Vagina (tissue), 2 donors: Measurements from ENCODE around the gene SNAPC3. TPM values are rescaled to one million over a fixed set of nuclear protein-coding genes. Genes with fewer than 3 reads are reported as not detected.

Source experiments
- DNase-seq, 2 donors: peaks; one replicate each; pipeline ENCODE4 v3.0.0-alpha.2; 2017; ENCODE audit errors: extremely low spot score in 2 of 2
- H3K27ac ChIP-seq: fragments of 200-600 bp; sonication (generic); one replicate; pipeline ENCODE4 v1.5.1; 2019
- H3K27me3 ChIP-seq: fragments of 200-600 bp; sonication (generic); one replicate; pipeline ENCODE4 v1.5.1; 2019
- H3K36me3 ChIP-seq, 2 donors: fragments of 200-600 bp; sonication (generic); one replicate each; pipeline ENCODE4 v1.5.1; 2017 to 2019
- H3K4me1 ChIP-seq: fragments of 200-600 bp; sonication (generic); one replicate; pipeline ENCODE4 v1.5.1; 2019
- H3K4me3 ChIP-seq, 2 donors: fragments of 200-600 bp; sonication (generic); 1 replicate in 1 of 2; 2 replicates in 1 of 2; pipeline ENCODE4 v1.5.1; 2016 to 2019
- H3K9me3 ChIP-seq: fragments of 200-600 bp; sonication (generic); one replicate; pipeline ENCODE4 v1.5.1; 2019
- POLR2A ChIP-seq, 2 donors: fragments of 450-650 bp; IDR thresholded peaks; one replicate each; pipeline ENCODE4 v1.6.1; 2017; ENCODE audit warnings: antibody characterized with exemption in 2 of 2, mild to moderate bottlenecking in 2 of 2, moderate library complexity in 2 of 2
- POLR2AphosphoS5 ChIP-seq, 2 donors: sonication (generic); formaldehyde crosslinking; IDR thresholded peaks; one replicate each; pipeline ENCODE4 v1.9.0; 2017; ENCODE audit warnings: antibody characterized with exemption in 2 of 2, mild to moderate bottlenecking in 2 of 2, low read depth in 1 of 2; ENCODE audit not compliant: insufficient read depth in 1 of 2
- intact Hi-C: fragments of 100-400 bp; cut with DNase I; formaldehyde crosslinking; loops from one replicate; pipeline ENCODE4 v1.15.1; 2023
- total RNA-seq: library from RNA; depleted of rRNA; stranded (reverse); fragments of >200 nt; gene quantifications from one replicate; pipeline ENCODE4 v1.2.3, GENCODE V29; 2016
- TF ChIP-seq, protein P1 (sequence below), 3 experiments: fragments of 450-650 bp in 2 of 3; fragments of 200-600 bp in 1 of 3; sonication (generic) in 1 of 3; IDR thresholded peaks; one replicate each; pipeline ENCODE4 v1.5.1; 2017 to 2019; ENCODE audit warnings: antibody characterized with exemption in 3 of 3, mild to moderate bottlenecking in 2 of 3, moderate library complexity in 2 of 3

SNAPC3 gene
- total RNA-seq, 1 donor from 2014 or later = 22.6 TPM

DNA sequence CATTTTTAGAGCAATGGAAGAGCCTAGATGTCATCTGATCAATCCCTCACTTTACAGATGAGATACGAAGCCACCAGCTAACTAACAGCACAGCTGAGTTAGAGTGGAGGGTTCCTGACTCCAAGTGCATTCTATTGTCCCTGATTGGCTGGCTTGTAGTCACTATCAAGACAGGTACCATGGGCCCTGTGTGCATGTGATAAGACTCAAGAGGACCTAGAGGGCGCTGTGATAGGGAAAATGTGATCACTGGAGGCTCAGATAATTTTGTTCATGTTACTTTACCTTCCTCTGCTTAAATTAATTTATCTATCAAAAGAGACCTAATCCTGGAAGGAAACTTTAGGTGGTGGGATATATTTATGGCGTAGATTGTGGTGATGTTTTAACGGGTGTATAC lies 19.5 kb upstream of the SNAPC3 start:
- TF ChIP-seq POLR2AphosphoS5 (IDR thresholded peaks at IDR 0.05; ENCODE audit: insufficient read depth in 1 of 2, low read depth in 1 of 2) (no peak), POLR2A (IDR thresholded peaks at IDR 0.05) (no peak)
- TF ChIP-seq, protein P1, sequence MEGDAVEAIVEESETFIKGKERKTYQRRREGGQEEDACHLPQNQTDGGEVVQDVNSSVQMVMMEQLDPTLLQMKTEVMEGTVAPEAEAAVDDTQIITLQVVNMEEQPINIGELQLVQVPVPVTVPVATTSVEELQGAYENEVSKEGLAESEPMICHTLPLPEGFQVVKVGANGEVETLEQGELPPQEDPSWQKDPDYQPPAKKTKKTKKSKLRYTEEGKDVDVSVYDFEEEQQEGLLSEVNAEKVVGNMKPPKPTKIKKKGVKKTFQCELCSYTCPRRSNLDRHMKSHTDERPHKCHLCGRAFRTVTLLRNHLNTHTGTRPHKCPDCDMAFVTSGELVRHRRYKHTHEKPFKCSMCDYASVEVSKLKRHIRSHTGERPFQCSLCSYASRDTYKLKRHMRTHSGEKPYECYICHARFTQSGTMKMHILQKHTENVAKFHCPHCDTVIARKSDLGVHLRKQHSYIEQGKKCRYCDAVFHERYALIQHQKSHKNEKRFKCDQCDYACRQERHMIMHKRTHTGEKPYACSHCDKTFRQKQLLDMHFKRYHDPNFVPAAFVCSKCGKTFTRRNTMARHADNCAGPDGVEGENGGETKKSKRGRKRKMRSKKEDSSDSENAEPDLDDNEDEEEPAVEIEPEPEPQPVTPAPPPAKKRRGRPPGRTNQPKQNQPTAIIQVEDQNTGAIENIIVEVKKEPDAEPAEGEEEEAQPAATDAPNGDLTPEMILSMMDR (IDR thresholded peaks at IDR 0.05) = no peak
- no peak overlapping the region for H3K4me3 ChIP-seq
- no peak overlapping the region for H3K27ac ChIP-seq
- no peaks in the 10 kb centered on the region for H3K4me1 ChIP-seq
- H3K9me3 ChIP-seq = no peaks in the 10 kb centered on the region
- no peaks in the 10 kb centered on the region for H3K27me3 ChIP-seq
- H3K36me3 ChIP-seq = no peaks in the 10 kb centered on the region
- DNase-seq = no peak
- intact Hi-C loops = no loop called here

DNA sequence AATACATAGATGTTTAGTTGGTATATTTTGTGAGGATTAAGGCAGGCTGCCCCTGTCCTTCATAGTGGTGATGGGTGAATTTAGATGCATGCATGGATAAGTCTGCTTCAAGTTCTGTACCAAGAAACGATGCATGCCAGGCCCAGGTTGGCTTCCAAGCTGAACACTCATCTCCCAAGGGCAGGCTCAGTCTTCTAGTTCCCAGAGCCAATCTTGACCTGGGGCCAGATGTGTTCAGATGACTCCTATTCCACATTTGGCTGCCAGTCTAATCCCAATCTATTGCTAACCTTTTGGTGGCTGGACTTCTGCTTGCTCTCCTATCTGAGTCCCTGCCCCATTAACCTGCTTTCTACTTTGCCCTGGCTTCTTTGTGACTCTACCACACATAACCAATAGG lies 18.5 kb upstream of the SNAPC3 start:
- no peak overlapping the region for H3K27ac ChIP-seq
- intact Hi-C loops = no loop called here
- DNase-seq = no peak
- no peak overlapping the region for H3K4me3 ChIP-seq
- H3K9me3 ChIP-seq = no peaks in the 10 kb centered on the region
- TF ChIP-seq, protein P1 (IDR thresholded peaks at IDR 0.05) = no peak
- TF ChIP-seq POLR2AphosphoS5 (IDR thresholded peaks at IDR 0.05; ENCODE audit: insufficient read depth in 1 of 2, low read depth in 1 of 2) (no peak), POLR2A (IDR thresholded peaks at IDR 0.05) (no peak)
- no peaks in the 10 kb centered on the region for H3K27me3 ChIP-seq
- H3K36me3 ChIP-seq = no peaks in the 10 kb centered on the region
- H3K4me1 ChIP-seq = no peaks in the 10 kb centered on the region

DNA sequence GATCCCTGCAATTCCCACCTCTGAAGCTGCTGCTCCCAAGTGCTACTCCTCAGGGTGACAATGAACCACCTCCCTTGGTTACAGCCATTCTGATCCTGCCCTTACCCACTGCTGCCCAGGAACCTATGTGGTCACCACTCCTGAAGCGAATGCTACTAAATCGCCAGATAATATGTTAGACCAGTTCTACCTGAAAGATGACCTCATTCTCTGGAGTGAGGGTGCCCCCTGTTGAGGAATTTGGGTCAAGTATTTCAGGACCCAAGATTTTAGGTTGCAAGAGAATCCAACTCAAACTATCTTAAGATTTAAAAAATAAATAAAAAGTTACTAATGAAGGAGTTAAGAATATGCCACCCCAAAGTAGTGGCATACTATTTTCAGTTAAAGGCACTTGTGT lies 5.8 kb upstream of the SNAPC3 start:
- Histone ChIP-seq H3K27me3 (no peaks in the 10 kb centered on the region), H3K4me3 (no peak overlapping the region), H3K27ac (no peak overlapping the region), H3K9me3 (no peaks in the 10 kb centered on the region), H3K4me1 (peaks cover 1% of the 10 kb centered on the region), H3K36me3 (no peaks in the 10 kb centered on the region)
- intact Hi-C loops = no loop called here
- TF ChIP-seq, protein P1 (IDR thresholded peaks at IDR 0.05) = peak in 2 of 3 experiments; percentile 11 to 19
- TF ChIP-seq POLR2AphosphoS5 (IDR thresholded peaks at IDR 0.05; ENCODE audit: insufficient read depth in 1 of 2, low read depth in 1 of 2) = no peak
- no peak for DNase-seq

DNA sequence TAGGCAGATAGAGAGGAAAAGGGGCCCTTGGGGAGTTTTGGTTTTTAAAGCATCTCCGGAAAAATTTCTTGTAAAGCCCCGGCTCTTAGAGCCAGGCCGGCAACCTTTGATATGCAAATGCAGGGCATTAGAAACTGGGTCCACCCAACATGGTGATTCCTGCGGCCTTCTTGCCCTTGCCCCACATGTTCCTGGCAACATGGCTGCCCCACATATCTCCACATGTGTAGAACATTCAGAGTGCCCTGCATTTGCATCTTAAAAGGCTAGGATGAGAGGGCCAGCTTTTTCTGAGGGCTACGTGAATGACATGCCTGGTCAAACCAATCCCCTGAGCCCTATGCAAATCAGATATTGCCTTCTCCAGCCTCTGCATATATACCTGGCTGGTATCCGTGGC lies 5.0 kb upstream of the SNAPC3 start:
- H3K4me3 ChIP-seq = no peak overlapping the region
- no peaks in the 10 kb centered on the region for H3K9me3 ChIP-seq
- TF ChIP-seq POLR2A (IDR thresholded peaks at IDR 0.05) (no peak), POLR2AphosphoS5 (IDR thresholded peaks at IDR 0.05; ENCODE audit: insufficient read depth in 1 of 2, low read depth in 1 of 2) (no peak)
- TF ChIP-seq, protein P1 (IDR thresholded peaks at IDR 0.05) = no peak
- no peaks in the 10 kb centered on the region for H3K27me3 ChIP-seq
- peaks cover 5% of the 10 kb centered on the region for H3K4me1 ChIP-seq
- intact Hi-C loops = no loop called here
- no peak for DNase-seq
- H3K27ac ChIP-seq = no peak overlapping the region
- no peaks in the 10 kb centered on the region for H3K36me3 ChIP-seq

DNA sequence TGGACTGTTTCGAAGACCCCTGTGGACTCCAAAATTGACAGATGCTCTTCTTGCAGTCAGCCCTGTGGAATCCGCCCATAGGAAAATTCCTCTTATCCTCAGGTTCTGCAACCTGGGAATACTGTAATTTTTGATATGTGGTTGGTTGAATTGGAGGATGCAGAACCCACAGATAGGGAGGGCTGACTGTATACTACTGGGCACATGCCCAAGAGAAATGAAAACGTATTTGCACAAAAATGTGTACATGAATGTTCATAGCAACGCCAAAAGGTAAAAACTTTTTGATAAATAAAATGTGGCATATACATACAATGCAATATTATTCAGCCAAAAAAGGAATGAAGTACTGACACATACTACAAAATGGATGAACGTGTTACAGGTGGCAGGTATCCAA lies 1.9 kb upstream of the SNAPC3 start:
- no peaks in the 10 kb centered on the region for H3K27me3 ChIP-seq
- TF ChIP-seq POLR2AphosphoS5 (IDR thresholded peaks at IDR 0.05; ENCODE audit: insufficient read depth in 1 of 2, low read depth in 1 of 2) (no peak), POLR2A (IDR thresholded peaks at IDR 0.05) (no peak)
- TF ChIP-seq, protein P1 (IDR thresholded peaks at IDR 0.05) = no peak
- H3K4me3 ChIP-seq = no peak overlapping the region
- no peak overlapping the region for H3K27ac ChIP-seq
- H3K36me3 ChIP-seq = peaks cover 0 to 7% of the 10 kb centered on the region in 2 donors
- no peaks in the 10 kb centered on the region for H3K9me3 ChIP-seq
- intact Hi-C loops = loop anchor here (10.0 kb wide), 1 partner anchor 206 kb away; no protein-coding TSS in a partner anchor
- DNase-seq = no peak
- H3K4me1 ChIP-seq = peaks cover 27% of the 10 kb centered on the region
